GM21786 (cell line): Measurements from ENCODE around the gene DHRS2.
"Not testable (repeated sequence)": the region's sequence is repeated elsewhere in the genome, so short reads cannot be mapped to it uniquely, and the experiment has no call there.

Experiments
- ATAC-seq: cut with Tn5 transposase; IDR thresholded peaks from one replicate; pipeline ENCODE4 v1.9.1; 2021; ENCODE audit not compliant: unreplicated experiment

DHRS2 gene

GRCh38 chr14:23689709-23690514 lies 53.7 kb downstream of the DHRS2 start:
- not testable (repeated sequence) for ATAC-seq

GRCh38 chr14:23692416-23692815 lies 56.3 kb downstream of the DHRS2 start:
- no peak for ATAC-seq

- no peak for ATAC-seq
Measured at GRCh38 chr14:23693252-23693775, 57.1 kb downstream of the DHRS2 start.

GRCh38 chr14:23694085-23694948 lies 58.2 kb downstream of the DHRS2 start:
- no peak for ATAC-seq
